ENCODE measurements around the gene GNAI2.

DNA sequence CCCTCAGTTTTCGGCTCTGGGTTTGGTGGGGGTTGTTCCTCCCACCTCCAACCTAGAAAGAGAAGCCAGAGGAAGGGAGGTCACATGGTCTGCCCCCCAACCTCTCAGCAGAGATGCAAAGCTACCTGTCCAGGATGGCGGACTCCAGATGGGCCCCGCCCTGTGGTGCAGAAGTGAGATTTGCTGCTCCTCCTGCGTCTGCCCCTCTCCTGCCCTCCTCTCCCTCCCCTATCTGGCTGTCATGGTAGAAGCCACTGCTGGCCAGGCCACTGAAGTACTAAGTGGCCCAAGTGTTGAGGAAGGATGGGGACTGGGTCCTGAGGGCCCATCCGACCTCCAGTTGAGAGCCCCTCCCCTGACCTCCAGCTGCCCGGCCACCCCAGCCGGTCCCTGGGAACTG lies 30.8 kb downstream of the GNAI2 start:
- TF ChIP-seq, protein P1, sequence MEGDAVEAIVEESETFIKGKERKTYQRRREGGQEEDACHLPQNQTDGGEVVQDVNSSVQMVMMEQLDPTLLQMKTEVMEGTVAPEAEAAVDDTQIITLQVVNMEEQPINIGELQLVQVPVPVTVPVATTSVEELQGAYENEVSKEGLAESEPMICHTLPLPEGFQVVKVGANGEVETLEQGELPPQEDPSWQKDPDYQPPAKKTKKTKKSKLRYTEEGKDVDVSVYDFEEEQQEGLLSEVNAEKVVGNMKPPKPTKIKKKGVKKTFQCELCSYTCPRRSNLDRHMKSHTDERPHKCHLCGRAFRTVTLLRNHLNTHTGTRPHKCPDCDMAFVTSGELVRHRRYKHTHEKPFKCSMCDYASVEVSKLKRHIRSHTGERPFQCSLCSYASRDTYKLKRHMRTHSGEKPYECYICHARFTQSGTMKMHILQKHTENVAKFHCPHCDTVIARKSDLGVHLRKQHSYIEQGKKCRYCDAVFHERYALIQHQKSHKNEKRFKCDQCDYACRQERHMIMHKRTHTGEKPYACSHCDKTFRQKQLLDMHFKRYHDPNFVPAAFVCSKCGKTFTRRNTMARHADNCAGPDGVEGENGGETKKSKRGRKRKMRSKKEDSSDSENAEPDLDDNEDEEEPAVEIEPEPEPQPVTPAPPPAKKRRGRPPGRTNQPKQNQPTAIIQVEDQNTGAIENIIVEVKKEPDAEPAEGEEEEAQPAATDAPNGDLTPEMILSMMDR (IDR thresholded peaks at IDR 0.05), result no peak
- no peak for TF ChIP-seq POLR2A (IDR thresholded peaks at IDR 0.05)

Measured in adrenal gland (tissue), 5 donors.